Thyroid gland (tissue), 4 donors: Measurements from ENCODE around the gene C1orf159. TPM values are rescaled to one million over a fixed set of nuclear protein-coding genes. Genes with fewer than 3 reads are reported as not detected.

Source experiments
- DNase-seq, 2 donors: peaks; one replicate each; pipeline ENCODE4 v3.0.0-alpha.2; 2019
- H3K27ac ChIP-seq, 3 donors: fragments of 200-600 bp; sonication (generic); 1 replicate in 2 of 3; 2 replicates in 1 of 3; pipeline ENCODE4 v1.5.1; 2016 to 2019; ENCODE audit warnings: mild to moderate bottlenecking in 1 of 3, moderate library complexity in 1 of 3
- H3K27me3 ChIP-seq: fragments of 200-600 bp; sonication (generic); one replicate; pipeline ENCODE4 v1.5.1; 2019
- H3K36me3 ChIP-seq, 2 donors: fragments of 200-600 bp; sonication (generic); one replicate each; pipeline ENCODE4 v1.5.1; 2016 to 2019
- H3K4me1 ChIP-seq, 2 donors: fragments of 200-600 bp; sonication (generic); one replicate each; pipeline ENCODE4 v1.5.1; 2017 to 2019
- H3K4me3 ChIP-seq, 3 donors: fragments of 200-600 bp; sonication (generic); replicated peaks in 1 of 3; 1 replicate in 2 of 3; 2 replicates in 1 of 3; pipeline ENCODE4 v1.5.1; 2016; ENCODE audit warnings: mild to moderate bottlenecking in 1 of 3
- H3K9me3 ChIP-seq: fragments of 200-600 bp; sonication (generic); one replicate; pipeline ENCODE4 v1.5.1; 2017
- CTCF ChIP-seq, 6 experiments: fragments of 200-600 bp in 3 of 6; fragments of 450-650 bp in 3 of 6; sonication (generic) in 3 of 6; IDR thresholded peaks; one replicate each; pipeline ENCODE4 v1.5.1; 2016 to 2019; ENCODE audit warnings: antibody characterized with exemption in 6 of 6, mild to moderate bottlenecking in 2 of 6, inconsistent platforms in 1 of 6, moderate library complexity in 1 of 6
- POLR2A ChIP-seq, 2 donors: fragments of 450-650 bp; IDR thresholded peaks; one replicate each; pipeline ENCODE4 v1.6.1; 2017; ENCODE audit warnings: antibody characterized with exemption in 2 of 2, mild to moderate bottlenecking in 2 of 2, moderate library complexity in 1 of 2
- WGBS, 2 donors: methylation state at CpG; one replicate each; pipeline ENCODE4 v1.1.5; 2017; 5-methylcytosine and 5-hydroxymethylcytosine counted together
- intact Hi-C: fragments of 100-400 bp; cut with DNase I; formaldehyde crosslinking; loops from one replicate; pipeline ENCODE4 v1.15.1; 2023
- total RNA-seq, 4 donors: library from RNA; depleted of rRNA; stranded (reverse); fragments of >200 nt; gene quantifications; one replicate each; pipeline ENCODE4 v1.2.3, GENCODE V29; 2016

The C1orf159 gene
- total RNA-seq, 4 donors from 2014 or later: 10.3 to 27.6 (median 19.6) TPM

- 81 to 82% methylated on average over 15 of the region's 15 CpGs for WGBS, 2 donors
- Histone ChIP-seq H3K4me1 (no peaks in the 10 kb centered on the region), H3K4me3 (no peak overlapping the region), H3K27ac (no peak overlapping the region), H3K27me3 (no peaks in the 10 kb centered on the region), H3K36me3 (no peaks in the 10 kb centered on the region), H3K9me3 (no peaks in the 10 kb centered on the region)
- TF ChIP-seq CTCF (IDR thresholded peaks at IDR 0.05) (no peak), POLR2A (IDR thresholded peaks at IDR 0.05) (no peak)
- intact Hi-C loops: no loop called here
- DNase-seq: no peak
These were observed 33.5 kb upstream of the C1orf159 start for GRCh38 chr1:1149416-1149815.

GRCh38 chr1:1148569-1148968 lies 32.7 kb upstream of the C1orf159 start:
- Histone ChIP-seq H3K27me3 (no peaks in the 10 kb centered on the region), H3K9me3 (no peaks in the 10 kb centered on the region), H3K27ac (no peak overlapping the region), H3K4me1 (no peaks in the 10 kb centered on the region), H3K36me3 (no peaks in the 10 kb centered on the region), H3K4me3 (no peak overlapping the region)
- intact Hi-C loops: no loop called here
- TF ChIP-seq POLR2A (IDR thresholded peaks at IDR 0.05) (no peak), CTCF (IDR thresholded peaks at IDR 0.05) (no peak)
- no peak for DNase-seq
- 81 to 88% methylated on average over 24 of the region's 24 CpGs for WGBS, 2 donors

- Histone ChIP-seq H3K27ac (no peak overlapping the region), H3K4me1 (no peaks in the 10 kb centered on the region), H3K27me3 (no peaks in the 10 kb centered on the region), H3K36me3 (no peaks in the 10 kb centered on the region), H3K9me3 (no peaks in the 10 kb centered on the region), H3K4me3 (no peak overlapping the region)
- DNase-seq: no peak
- intact Hi-C loops: no loop called here
- TF ChIP-seq POLR2A (IDR thresholded peaks at IDR 0.05): no peak
- no peak for TF ChIP-seq CTCF (IDR thresholded peaks at IDR 0.05)
- 87 to 93% methylated on average over 13 of the region's 13 CpGs for WGBS, 2 donors
These were observed 32.2 kb upstream of the C1orf159 start for GRCh38 chr1:1148061-1148460.

- DNase-seq: no peak
These were observed 30.7 kb upstream of the C1orf159 start for GRCh38 chr1:1146596-1146995.

GRCh38 chr1:1146026-1146425 lies 30.1 kb upstream of the C1orf159 start:
- TF ChIP-seq POLR2A (IDR thresholded peaks at IDR 0.05) (no peak), CTCF (IDR thresholded peaks at IDR 0.05) (no peak)
- no peak for DNase-seq
- no peaks in the 10 kb centered on the region for H3K36me3 ChIP-seq
- intact Hi-C loops: no loop called here
- H3K4me3 ChIP-seq: no peak overlapping the region
- WGBS, 2 donors: 70 to 87% methylated on average over 2 to 6 of the region's 14 CpGs
- no peaks in the 10 kb centered on the region for H3K4me1 ChIP-seq
- no peak overlapping the region for H3K27ac ChIP-seq
- H3K27me3 ChIP-seq: no peaks in the 10 kb centered on the region
- no peaks in the 10 kb centered on the region for H3K9me3 ChIP-seq

More at GRCh38 chr1:1146596-1146995, 30.7 kb upstream of the C1orf159 start:
- 95 to 98% methylated on average over 10 to 13 of the region's 15 CpGs for WGBS, 2 donors
- TF ChIP-seq POLR2A (IDR thresholded peaks at IDR 0.05): no peak
- TF ChIP-seq CTCF (IDR thresholded peaks at IDR 0.05): no peak
- Histone ChIP-seq H3K9me3 (no peaks in the 10 kb centered on the region), H3K27ac (no peak overlapping the region), H3K36me3 (no peaks in the 10 kb centered on the region), H3K27me3 (no peaks in the 10 kb centered on the region), H3K4me1 (no peaks in the 10 kb centered on the region), H3K4me3 (no peak overlapping the region)
- intact Hi-C loops: no loop called here
